GM21390 (cell line): ENCODE measurements around the gene RYR2.
"Not testable (repeated sequence)": the region's sequence is repeated elsewhere in the genome, so short reads cannot be mapped to it uniquely, and the experiment has no call there.

Experiments used
- ATAC-seq: cut with Tn5 transposase; IDR thresholded peaks from one replicate; pipeline ENCODE4 v1.9.1; 2021; ENCODE audit not compliant: unreplicated experiment

The RYR2 gene

DNA sequence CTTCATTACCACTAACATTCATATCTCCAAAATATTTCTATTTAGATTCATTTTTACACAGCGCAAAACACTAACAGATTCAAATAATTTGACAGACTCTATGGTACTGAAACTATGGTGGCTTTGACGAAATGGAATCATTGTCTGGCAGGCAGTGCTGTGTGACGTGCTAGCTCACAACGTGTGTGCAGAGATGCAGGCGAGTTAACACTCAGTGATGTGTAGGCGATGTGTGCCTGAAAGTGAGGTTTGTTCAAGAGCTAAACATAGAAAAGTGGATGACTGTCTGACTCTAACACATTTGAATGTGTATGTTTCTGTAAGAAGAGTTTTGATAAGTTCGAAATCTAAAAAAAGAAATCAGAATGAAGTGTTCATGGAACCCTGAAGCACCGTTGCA lies 97.7 kb downstream of the RYR2 start:
- ATAC-seq, result no peak

DNA sequence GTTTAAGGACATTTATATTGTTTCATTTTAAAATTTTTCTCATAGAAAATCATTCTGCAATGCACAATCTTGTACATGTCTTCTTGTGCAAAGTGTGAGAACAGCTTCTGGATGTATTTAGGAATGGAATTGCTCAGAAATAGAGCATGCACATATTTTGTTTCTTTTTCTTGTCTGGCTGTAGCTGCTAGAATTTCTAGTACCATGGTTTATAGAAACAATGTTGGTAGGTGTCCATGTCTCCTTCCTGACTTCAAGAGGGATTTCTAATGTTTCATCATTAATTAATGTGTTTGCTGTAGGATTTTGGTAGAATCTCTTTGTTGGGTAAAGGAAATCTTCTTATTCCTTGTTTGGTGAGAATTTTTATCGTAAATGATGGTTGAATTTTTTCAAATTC lies 99.0 kb downstream of the RYR2 start:
- ATAC-seq, result no peak

DNA sequence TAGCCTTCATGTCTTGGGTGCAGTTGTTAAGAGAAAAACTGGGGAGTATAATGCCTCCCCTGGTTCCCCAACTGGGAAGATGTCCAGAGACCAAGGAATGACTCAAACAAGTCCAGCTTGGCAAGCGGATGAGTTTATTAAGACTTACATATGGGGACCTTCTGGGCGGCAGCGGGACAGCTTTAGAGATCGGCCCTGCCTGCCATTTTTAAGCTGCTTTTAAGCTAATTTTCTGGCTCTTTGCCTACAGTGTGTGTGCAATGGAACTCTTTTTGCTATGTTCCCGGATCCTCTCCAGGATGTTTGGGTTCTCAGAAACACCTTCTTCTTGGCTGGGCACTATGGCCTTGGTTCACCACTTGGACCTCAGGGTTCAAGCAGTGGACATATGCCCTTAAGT lies 99.5 kb downstream of the RYR2 start:
- no peak for ATAC-seq

DNA sequence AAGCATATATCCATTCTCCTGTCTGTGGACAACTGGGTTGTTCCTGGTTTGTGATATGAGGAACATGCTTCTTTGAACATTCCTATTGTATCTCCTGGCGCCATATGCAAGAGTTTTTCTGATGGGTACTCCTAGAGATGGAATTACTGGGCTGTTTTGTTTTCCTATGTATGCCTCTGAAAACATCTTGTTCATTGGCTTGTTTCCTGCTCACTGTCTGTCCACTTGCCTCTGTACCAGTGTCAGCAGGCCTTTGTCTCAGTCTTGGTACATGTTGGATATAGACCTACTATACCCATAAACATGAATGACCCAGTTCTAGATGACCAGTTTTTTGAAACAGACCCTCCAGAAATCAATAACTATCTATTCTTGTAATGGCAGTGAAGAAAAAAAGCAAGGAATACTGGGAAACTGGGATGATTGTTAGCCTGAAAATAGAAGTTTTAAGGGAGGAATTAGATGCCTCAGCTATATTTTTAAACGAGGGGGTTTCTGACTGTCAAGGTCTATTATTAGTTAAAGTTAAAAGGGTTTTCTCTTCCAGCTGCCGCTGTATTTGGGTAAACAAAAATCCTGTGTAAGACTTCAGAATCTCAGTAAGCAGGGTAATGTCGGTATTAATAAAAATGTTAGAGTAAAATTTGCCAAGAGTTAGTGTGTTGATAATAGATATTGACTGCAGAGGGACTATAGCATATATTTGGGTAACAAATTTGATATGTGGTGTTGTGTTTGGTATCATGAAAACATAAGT lies 103.6 kb downstream of the RYR2 start:
- ATAC-seq, result no peak

DNA sequence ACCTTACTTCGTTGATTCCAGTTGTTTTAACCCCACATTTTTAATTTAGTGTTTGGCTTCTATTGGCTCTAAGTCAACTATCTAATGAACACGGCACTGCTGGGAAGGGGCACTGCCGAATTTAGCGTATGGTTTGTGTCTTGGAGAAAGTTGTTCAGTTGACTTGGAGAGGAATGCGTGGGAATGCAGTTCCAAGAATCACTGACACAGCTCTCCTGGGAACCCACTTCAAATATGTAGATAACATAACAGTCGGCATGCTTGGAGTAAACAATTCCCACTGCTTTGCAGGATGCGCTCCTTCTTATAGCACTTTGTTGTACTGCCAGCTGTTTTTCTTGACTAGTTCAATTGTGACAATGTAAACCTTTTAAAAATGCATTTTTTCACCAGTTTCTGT lies 104.3 kb downstream of the RYR2 start:
- ATAC-seq, result no peak

DNA sequence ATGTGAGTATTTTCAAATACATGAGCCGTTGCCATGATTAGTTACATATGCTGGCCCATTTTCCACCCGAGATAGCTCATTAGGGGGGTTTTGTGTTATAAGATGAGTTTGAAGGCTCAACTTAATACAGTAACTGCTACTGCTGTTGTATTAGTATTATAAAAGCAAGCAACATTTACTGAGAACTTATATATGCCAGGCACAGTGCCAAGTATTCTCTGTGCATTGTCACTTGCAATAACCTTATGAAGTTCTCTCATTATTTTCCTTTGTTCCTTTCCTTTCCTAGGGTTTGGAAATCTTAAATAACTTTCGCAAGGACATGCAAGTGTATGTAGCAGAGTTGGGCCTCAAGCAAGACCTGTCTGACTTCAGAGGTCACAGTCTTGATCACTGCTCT lies 107.9 kb downstream of the RYR2 start:
- ATAC-seq, result no peak

DNA sequence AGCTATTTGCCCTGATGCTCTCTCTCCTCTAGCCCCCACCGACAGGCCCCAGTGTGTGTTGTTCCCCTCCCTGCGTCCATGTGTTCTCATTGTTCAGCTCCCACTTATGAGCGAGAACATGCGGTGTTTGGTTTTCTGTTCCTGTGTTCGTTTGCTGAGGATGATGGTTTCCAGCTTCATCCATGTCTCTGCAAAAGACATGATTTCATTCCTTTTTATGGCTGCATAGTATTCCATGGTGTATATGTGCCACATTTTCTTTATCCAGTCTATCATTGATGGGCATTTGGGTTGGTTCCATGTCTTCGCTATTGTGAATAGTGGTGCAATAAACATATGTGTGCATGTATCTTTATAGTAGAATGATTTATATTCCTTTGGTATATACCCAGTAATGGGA lies 110.0 kb downstream of the RYR2 start:
- ATAC-seq, result not testable (repeated sequence)

DNA sequence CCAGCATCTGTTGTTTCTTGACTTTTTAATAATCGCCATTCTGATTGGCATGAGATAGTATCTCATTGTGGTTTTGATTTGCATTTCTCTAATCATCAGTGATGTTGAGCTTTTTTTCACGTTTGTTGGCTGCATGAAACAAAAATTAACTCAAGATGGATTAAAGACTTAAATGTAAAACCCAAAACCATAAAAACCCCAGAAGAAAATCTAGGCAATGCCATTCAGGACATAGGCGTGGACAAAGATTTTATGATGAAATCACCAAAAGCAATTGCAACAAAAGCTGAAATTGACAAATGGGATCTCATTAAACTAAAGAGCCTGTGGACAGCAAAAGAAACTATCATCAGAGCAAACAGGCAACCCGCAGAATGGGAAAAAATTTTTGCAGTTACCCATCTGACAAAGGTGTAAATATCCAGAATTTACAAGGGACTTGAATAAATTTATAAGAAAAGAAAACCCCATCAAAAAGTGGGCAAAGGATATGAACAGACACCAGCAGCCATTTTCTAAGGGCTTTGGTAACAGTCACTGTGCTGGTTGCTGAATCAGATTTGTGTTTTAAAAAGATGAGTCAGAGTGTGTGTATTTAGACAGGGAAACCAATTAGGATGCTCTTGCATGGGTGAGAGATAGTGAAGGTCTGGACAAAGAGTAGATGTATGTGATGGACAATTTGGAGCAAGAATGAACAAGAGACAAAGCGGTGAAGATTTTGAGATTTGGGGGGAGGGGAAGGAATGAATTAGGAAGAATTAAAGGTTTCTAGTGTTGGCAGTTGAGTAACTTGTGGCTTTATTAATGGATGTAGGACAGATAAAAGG lies 110.7 kb downstream of the RYR2 start:
- no peak for ATAC-seq

DNA sequence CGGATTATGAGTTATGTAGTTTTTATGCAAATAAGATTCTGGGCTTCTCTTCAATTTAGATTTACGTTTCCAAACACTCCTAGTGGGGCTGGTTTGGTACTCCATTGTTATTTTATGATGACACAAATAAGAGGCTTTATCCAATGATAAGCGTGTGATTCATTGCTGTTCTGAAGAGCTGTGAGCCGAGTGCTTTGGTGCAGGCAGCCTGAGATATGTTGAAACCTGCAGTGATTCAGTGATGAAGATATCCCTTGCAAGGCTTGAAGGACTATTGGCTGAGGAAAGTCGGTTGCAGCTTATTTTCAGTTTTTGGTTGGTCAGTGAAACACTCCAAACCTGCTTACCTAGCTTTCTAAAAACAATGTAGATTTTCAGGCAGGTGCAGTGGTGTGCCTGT lies 112.2 kb downstream of the RYR2 start:
- ATAC-seq, result no peak

DNA sequence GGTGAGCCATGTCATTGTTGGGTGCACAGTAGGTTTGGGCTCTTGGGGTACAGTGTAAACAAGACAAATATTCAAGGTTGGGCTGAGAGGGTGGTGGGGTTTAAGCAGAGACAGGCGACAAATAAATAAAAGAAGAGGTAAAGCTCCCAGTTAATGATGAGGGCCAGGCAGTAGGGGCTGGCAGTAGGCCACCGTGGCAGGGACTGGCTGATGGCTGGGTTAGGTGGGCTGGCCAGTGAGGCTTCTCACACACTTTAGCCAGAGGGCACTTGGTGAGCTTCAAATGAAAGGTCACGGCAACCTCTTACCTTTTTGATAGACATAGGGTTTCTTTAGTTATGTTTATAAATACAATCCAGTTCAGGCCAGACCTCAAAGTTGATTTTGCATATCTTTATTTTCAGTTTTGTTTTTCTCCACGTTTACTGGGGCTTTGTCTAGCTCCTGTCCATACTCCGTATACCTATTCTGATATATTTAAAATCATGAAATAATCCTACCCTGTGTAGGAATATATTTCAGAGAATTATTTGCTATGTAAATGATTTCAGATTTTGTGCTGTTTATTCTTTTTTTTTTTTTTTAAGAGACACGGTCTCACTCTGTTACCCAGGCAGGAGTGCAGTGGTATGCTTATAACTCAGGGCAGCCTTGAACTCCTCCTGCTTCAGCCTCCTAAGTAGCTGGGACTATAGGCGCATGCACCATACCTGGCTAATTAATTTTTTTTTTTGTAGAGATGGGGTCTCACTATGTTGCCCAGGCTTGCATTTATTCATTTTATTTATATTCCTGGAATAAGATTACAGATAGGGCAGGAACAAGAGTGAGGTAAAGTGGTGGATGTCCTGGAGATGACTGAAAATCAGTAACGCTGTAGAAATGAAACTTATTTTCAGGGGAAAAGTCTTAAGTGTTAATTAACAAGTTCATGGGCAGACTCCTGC lies 122.7 kb downstream of the RYR2 start:
- no peak for ATAC-seq

DNA sequence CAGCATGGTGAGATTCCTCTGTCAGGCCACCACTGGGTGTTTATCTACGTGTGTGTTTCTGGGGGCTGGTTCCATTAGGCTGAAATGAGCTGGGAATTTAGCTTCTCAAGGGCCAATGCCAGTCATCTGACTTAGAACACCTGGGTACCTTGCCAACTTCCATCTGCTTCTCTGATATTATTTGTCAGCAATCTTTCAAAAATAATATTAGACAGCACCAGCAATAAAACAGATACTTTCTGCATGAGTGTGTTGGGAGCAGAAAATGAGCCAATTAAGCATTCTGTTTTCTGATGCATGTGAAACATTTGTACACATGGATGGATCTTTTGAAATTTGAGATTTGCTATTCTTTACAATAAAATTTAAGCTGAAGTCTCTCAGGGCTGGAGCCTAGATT lies 124.1 kb downstream of the RYR2 start:
- no peak for ATAC-seq

DNA sequence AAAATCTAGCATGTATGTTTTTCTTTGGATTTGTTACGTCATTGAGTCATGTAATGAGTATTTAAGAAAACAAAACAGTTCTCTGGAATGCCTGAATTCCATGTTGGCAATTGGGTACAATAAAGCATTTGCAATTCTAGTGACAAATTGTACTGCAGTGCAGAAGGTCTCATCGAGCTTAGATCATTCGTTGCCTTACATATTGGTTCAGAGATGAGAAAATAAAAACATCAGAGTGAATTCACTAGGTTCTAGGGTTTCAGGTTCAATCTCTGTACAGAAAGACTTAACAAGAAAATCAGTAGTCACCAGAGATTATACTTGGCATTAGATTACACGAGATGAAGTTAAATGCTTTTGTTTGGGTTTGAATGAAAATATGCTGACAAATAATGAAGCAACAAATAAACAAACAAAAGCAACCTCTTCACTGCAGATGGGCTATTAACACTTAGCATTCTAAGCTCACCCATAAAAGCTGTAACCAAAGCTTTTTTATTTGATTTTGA lies 124.7 kb downstream of the RYR2 start:
- no peak for ATAC-seq

DNA sequence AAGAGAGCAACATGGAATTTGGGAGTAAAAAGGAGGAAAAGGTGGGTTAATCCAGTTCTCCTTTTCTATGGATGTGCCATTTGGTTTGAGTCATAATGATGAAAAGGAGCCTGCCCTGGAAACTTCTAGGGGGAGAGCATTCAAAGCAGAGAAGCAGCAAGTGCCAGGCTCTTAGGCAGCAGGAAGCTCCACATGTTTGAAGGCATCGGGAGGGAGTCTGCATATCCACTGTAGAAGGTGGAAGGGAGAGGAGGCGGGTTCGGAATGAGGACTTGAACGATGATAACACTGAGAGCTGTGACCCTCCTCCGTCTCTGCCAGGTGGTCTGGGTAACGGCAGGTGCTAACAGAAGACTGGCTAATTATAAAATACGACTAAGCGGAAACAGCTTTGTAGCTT lies 128.2 kb downstream of the RYR2 start:
- no peak for ATAC-seq

DNA sequence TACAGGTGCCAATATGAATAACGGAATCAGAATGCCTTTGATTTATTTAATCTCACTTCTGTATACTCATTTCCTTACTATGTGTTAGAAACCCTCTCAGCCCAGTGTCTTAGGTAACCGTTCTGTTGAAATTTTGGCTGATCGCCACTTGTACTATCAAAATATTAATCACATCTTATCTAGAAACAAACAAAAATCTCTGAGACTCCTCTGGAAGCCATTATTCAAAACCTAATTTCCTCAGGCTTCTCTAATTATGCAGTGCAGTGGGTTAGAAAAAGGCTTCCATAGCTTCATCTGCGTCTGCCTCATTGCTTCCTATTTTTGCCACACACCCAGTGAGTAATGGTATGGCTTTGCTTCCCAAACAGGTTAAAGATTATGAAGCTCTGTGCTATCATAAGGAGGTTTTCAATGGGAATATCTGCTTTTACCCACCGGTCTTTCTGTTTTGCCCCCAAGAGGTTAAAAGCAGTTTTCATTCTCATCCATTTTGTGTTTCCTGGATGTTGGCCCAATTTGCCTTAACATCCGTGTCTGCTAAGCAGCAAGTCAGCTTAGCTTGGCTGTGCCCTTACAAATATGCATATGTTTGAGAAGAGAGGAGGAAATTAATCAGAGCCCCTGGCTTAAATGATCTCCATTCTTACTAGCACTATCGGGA lies 129.6 kb downstream of the RYR2 start:
- no peak for ATAC-seq

DNA sequence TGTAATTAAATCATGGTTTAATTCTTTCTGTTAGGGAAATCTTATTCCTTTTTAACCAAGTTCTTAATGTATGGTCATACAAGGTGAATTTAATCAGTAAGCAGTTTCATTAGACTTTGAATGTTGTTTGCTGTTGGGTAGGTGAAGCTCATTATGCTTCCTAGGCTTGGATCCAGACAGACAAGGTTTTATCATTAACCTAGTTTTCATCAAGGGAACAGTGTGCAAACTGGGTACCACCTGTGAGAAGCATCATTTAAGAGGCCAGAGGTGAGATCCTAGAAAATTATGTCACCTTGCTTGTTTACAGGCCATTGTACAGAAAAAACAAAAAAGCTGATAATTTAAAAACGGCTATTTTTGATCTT lies 130.1 kb downstream of the RYR2 start:
- no peak for ATAC-seq

DNA sequence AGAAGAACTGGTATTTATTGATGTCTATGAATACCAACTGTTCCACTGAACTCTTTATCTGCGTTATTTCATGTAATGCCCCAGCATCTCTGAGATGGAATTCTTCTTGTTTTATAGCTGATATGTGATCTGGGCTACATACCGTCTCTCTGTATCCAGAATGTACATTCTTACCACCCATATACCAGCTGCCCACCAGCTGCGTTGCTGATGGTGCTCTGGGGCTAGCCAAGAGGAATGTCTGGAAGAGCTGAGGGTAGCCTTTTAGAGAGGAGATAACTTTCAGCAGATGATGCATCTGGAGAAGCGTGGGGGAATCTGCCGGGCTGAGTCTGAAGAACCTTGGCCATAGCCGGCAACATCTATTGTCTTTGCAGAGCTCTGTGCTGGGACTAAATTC lies 137.5 kb downstream of the RYR2 start:
- ATAC-seq, result no peak

DNA sequence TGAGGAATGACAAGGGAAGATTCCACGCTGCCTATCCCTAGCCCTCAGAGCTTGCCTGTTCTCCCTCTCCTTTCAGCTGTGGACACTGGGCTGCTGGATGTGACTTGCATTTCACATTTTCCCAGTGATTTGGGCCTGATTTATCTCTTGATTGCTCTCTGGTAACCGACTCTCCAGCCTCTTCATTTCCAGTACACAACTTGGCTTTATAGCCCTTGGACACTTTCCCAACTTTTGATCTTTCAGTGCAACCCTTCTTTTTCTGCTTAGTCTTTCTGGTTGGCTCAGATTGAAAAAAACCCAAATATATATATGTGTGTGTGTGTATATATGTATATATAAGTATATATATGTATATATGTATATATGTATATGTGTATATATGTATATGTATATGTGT lies 138.3 kb downstream of the RYR2 start:
- ATAC-seq, result no peak

DNA sequence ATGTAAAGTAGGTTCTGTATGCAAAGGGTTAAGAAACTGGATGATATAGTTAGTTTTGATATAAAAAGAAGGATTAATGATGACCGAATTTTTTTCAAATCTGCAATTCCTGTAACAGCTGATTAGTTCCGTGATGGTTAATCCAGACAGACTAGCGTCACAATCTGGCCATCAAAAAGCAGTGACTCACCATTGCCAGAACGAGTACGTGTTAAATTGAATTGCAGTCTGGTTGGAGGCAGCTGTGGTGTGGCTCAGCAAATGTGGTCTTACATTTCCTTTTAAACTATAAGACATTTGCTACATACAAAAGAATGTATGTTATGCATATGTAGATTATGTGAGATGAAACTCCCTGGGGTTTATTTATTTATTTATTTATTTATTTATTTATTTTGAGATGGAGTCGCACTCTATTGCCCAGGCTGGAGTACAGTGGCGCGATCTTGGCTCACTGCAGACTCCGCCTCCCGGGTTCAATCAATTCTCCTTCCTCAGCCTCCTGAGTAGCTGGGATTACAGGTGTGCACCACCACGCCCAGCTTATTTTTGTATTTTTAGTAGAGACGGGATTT lies 139.8 kb downstream of the RYR2 start:
- no peak for ATAC-seq

DNA sequence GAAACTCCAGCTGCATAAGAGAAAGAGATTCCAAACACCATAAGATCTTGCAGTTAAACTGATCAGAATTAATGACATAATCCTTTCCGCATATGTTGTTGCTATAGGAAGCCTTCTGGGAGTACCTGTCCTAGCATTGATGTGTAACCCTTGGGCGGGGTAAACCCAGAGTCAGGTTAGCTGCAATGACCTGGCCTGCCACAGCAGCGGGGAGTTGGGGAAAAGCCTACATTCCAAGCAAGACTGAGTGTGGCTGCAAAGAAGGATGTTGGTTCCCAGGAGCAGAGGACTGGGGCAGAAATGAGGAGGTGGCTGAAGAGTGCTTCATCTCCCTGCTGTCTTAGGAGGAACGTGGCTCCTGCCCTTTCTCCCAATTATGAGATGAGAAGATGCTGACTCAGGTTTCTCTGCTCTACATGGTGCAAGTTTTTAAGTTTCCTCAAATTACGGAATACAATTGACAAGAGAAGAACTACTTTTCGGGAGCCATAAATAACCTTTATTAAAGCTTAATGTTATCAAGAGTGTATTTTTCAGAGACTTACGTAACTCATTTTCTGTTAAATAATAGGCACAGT lies 142.1 kb downstream of the RYR2 start:
- ATAC-seq, result no peak

DNA sequence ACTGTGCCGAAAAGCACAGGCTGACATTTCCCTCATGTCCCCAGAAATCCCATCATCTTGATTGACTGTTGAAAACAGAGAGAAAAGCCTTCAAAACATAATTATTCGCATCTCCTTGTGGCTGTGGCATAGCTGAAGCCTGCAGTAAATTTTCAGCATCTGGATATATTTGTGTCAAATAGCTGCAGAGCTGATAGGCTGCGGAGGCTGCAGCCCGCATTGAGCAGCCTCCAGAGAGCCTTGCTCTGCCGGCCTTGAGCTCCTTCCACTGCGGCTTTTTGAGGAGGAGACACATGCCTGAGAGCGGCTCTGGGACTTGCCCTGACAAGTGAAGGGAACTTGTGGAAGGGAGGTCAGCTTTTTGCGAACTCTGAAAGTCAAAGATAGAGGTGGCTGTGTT lies 144.7 kb downstream of the RYR2 start:
- no peak for ATAC-seq
